GM08714 (cell line): ENCODE data around the gene CRTAC1.

Experiments
- H3K4me3 ChIP-seq: fragments of 200-500 bp; sonication (Bioruptor generic); 2 replicates; pipeline ENCODE4 v1.5.1; 2014; ENCODE audit warnings: mild to moderate bottlenecking, low read length, inconsistent platforms
- ZNF274 ChIP-seq: IDR thresholded peaks from 2 replicates; pipeline ENCODE4 v1.6.1; 2012; ENCODE audit warnings: mild to moderate bottlenecking, low read depth, low read length

The CRTAC1 gene

GRCh38 chr10:97830064-97830463 lies 200.4 kb downstream of the CRTAC1 start:
- H3K4me3 ChIP-seq, result no peak overlapping the region
- TF ChIP-seq ZNF274, result no peak

- H3K4me3 ChIP-seq, result no peak overlapping the region
- no peak for TF ChIP-seq ZNF274
Observed at GRCh38 chr10:97828721-97829120, 201.7 kb downstream of the CRTAC1 start.

DNA sequence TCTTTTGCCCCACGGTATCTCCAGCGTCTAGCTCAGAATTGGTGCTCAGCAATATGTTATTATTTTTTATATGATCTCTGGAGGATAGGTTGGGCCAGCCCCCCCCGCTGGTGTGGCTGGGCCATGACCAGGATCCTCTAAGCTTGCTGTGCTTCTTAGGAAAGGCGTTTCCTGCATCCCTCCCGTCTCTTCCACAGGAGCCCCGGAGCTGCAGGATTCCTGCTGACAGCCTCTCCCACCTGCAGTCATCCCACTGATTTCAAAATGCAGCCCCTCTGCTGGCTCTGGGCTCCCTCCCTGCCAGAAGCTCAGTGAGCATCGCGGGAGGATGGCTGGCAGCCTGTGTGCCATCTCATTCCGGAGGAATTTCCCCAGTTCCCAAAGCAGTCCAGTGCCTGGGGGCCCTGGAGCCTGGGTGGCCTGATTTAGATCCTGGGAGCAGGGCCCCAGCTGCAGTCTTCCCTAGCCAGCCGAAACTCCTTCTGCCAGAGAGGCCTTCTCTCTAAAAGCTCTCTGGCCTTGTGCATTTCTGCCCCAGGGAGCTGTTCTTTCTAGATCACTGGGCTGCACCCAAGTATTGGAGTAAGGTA lies 202.6 kb downstream of the CRTAC1 start:
- no peak for TF ChIP-seq ZNF274
- H3K4me3 ChIP-seq, result no peak overlapping the region

- TF ChIP-seq ZNF274, result no peak
- no peak overlapping the region for H3K4me3 ChIP-seq
Observed at GRCh38 chr10:97826892-97827291, 203.5 kb downstream of the CRTAC1 start.

DNA sequence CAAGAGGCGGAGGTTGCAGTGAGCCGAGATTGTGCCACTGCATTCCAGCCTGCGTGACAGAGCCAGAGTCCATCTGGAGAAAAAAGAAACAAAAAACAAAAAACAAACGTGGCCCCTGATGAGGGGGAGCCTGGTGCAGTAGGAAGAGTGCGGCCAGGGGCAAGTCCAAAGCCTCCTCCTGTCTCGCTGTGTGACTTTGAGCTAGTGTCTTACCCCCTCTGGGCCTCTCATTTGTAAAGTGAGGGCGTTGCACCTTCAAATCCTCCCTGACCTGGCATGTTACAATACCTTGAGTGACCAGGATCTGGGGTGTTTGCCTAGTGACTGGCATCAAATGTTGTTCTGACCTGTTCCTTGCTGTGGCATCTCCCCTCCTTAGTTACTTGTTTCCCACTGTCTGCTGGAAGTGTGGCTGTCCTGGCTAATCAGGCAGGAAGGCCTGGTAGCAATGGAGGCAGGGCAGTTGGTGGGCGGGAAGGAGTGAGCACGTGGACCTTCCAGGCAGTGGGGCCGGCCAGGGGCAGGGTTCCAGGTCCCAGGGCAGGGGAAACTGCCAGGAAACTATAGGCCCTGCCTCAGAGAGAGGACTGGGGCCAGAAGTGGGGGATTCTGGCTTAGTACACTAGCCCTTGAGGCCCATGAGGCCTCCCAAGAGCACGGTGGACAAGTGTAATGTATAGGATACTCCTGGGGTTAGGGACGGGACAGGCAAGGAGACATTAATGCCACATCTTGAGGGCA lies 205.2 kb downstream of the CRTAC1 start:
- TF ChIP-seq ZNF274, result no peak

GRCh38 chr10:97823734-97824133 lies 206.7 kb downstream of the CRTAC1 start:
- H3K4me3 ChIP-seq, result no peak overlapping the region
- TF ChIP-seq ZNF274, result no peak

More for the DNA sequence above, 205.2 kb downstream of the CRTAC1 start:
- H3K4me3 ChIP-seq, result no peak overlapping the region

- no peak for TF ChIP-seq ZNF274
- H3K4me3 ChIP-seq, result no peak overlapping the region
Observed at GRCh38 chr10:97822261-97822687, 208.1 kb downstream of the CRTAC1 start.

GRCh38 chr10:97821308-97822038 lies 208.9 kb downstream of the CRTAC1 start:
- TF ChIP-seq ZNF274, result no peak
- no peak overlapping the region for H3K4me3 ChIP-seq

GRCh38 chr10:97820096-97820704 lies 210.2 kb downstream of the CRTAC1 start:
- TF ChIP-seq ZNF274, result no peak
- H3K4me3 ChIP-seq, result no peak overlapping the region

- TF ChIP-seq ZNF274, result no peak
- no peak overlapping the region for H3K4me3 ChIP-seq
Observed at GRCh38 chr10:97818572-97818971, 211.8 kb downstream of the CRTAC1 start.

- TF ChIP-seq ZNF274, result no peak
- H3K4me3 ChIP-seq, result no peak overlapping the region
Observed at GRCh38 chr10:97816609-97817008, 213.8 kb downstream of the CRTAC1 start.
